NCI-H226 (cell line): ENCODE measurements around the gene GPC6.

Source experiments
- DNase-seq: peaks from one replicate; pipeline ENCODE4 v3.0.0-alpha.2; 2015

GPC6 gene

DNA sequence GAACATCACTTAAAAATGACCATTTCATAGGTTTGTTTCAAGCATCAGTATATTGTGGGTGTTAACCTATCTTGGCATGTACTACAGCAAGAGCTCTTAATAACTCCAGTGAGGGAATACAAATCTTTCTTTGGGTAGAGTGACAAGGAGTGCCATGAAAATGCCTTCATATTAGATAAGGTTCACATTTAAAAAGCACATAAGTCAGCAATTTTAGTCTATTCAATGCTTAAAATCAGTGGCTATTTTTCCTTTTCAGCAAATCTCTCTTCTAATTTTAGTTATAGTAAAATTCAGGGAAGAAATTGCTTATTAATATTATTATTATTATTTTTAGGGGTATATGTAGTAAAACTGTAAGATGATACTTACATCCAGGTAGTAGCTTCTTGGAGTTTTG is 291.1 kb downstream of the GPC6 start:
- DNase-seq = no peak

DNA sequence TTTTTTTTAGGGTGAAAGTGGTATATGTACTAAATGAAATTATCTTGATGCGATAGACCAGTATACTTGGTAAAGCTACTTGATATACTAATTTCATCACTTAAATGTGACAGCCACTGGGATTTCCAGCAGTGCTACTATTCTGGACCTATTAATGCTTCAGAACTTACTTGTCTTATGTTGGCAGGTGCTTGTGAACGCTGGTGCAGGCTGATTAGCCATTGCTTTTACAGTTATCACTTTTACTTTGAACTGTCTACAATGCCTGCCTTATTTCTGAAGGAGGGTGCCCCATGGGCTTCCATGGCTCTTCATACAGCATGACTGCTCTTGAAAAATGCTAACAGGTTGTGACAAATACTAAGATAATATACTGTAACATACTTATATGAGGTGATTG is 294.7 kb downstream of the GPC6 start:
- no peak for DNase-seq

DNA sequence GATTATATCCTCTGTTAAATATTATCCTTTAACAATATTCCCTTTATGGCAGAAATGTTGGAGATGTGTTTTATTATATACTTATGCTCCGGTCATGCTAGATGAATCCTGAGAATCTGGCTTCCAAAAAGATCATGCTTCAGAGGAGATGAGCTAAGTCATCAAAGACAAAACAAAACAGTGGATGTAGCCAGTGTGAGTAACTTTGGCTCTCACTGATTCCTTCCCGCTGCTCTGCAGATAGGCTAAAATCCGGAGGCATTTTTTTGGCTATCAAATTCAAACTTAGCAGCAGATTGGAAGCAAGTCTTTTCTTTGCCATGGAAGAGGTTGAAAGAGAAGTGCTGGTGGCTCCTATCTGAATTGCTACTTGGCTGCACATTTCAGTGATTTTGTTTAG is 295.9 kb downstream of the GPC6 start:
- DNase-seq = no peak

DNA sequence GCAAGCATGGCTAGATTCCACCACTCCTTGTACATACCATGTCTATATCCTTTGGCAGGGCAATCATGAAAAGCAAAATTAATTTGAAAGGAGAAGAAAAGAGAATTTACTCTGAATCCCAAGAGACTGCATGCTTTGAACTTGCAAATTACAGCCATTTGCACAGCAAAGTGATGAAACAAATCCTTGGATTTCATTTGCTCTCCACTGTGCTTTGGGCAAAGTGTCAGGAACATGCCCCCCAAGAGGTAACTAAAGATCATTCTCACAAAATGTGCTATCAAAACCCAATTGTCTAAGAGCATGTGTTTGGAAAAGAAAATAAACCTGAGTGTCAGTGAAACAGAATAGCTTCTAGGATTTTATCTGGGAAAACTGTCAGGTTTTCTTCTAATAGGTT is 298.5 kb downstream of the GPC6 start:
- no peak for DNase-seq

DNA sequence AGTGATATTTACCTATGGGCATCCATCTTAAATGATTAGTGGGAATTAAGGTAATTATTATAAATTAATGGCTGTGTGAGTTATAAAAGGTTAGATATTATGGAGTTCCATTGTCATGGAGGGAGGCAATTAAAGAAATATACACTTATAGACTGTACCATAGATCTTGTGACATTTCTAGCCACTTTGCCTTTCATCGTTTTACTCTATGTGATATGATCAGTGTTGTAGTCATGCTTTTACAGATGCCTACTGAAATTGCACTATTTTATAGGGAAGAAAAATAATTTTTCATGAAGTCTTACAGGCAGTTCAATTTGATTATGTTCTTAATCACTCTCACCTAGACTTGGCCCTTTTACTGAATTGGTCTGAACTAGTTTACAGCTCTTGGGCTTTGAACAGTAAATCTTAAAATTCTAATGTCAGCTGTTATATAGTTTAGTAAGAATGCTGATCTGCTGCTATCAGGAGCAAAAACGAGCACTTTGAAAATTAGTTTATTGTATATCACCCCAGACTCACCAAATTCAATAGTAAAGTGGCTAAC is 301.2 kb downstream of the GPC6 start:
- no peak for DNase-seq

DNA sequence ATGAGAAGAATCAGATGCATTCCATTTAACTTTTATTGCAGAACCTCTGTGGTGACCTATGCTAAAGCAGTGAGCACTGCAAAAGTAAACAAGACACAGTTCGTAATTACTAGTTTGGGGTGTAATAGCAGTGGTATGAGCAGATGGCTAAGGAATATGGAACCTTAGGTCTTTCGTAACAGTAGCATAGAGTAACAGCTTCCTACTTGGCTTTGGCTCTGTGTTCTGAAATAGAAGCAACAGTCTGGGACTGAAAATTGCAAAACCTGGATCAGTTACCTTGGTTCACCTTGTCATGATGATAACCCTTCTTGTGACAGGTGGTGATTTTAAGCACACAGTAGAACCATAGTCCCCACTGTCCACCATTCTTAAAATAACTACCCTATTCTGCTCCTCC is 303.4 kb downstream of the GPC6 start:
- no peak for DNase-seq

DNA sequence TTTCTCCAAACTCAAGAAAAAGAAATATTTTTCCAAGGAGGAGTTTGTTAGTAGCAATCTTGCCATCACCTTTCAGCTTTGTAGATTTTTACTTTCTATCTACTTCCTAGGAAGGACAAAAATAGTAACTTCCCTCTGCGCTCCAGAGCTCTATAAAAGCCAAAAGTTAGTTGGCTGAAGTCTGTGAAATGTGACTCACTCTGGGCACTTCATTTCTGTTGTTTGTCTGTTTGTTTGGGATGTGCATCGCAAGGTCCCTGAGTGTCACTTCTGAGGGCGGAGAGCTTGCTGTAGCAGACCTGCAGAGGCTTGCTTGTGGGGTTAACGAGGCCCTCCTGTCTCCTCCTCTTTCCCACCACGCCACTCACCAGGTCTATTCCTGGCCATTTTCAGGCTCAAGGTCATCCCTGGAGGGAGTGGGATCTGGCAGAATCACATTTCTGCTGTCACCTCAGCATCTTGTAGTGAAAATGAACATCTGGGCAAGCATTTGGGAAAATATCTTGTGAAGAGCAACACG is 307.6 kb downstream of the GPC6 start:
- no peak for DNase-seq

DNA sequence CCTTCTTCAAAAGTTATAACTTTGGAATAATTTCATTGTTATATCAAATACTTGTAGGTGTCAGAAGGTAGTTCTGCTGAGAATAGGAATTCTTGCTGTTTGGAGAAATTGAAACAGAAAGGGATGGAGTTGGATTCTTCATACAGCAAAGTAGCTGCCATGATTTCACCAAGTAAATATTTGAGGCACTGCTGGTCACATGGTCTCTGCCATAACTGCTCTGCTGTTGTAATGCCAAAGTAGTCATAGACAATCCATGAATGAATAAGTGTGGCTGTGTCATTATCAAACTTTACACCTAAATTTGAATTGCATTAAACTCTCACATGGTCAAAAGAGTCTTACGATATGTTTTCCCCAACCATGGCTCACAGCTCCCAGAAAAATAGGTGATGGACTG is 308.6 kb downstream of the GPC6 start:
- peak; percentile 58 for DNase-seq

DNA sequence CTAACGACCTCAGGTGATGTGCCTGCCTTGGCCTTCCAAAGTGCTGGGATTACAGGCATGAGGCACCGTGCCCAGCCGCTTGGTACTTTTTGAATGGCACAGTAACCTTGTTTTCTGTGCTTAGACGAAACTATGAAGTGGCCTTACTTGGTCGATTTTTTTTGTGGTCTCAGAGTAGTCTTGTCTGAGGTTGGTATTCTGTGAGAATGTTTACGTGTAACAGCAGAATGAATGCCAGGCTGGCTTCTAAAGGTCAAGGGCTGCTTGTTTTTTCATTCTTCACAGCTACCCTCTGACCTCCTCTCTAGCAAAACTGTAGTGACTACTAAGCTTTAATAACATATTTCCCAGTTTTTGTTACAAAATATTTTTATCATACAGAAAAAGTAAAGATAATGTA is 313.3 kb downstream of the GPC6 start:
- DNase-seq = no peak

DNA sequence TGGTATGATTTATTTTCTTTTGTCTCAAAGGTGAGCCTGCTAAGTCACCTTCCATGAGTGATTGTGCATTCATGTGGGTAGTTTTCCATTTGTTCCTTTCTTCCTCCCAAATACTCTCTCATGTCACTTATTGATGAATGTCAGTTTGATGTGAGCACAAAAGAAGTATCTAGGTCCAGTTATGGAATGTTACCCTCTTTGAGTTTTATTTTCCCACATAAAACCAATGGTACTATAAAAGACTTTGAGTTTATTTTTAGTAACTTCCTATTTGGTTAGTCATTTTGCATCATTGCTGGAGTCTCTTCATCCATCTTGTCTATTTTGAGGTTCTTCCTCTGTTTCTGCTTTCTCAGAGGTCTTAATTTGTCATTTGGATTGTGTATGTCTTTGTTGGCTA is 321.3 kb downstream of the GPC6 start:
- DNase-seq = no peak

DNA sequence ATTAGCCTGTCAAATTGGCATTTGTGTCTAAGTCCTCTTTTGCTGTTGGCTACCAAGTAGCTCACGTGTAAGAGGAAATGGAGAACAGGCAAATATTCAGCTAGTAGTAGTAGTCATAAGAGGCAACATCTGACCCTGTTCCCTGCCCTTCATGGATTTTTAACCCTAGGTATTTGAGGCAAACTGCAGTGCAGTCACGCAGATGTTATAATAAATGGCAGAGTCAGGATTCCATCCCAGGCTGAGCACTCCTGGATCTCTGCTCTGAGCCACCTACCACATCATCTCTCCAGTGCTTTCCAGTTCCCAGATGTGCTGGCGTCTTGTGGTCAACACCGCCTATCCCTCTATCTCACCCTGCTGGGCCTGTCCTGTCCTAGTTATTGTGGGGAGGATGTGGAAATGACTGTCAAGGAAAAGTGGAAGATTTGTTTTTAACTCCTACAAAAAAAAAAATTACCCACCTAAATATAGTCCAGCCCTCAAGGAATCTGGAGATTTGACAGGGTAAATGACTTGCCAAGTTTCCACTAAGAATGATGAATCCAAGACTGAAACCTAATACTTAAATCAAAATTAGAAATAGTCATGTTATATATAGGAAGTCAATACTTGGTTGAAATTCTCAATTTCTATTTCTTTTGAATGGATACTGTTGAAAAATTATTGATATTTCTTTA is 322.9 kb downstream of the GPC6 start:
- no peak for DNase-seq

DNA sequence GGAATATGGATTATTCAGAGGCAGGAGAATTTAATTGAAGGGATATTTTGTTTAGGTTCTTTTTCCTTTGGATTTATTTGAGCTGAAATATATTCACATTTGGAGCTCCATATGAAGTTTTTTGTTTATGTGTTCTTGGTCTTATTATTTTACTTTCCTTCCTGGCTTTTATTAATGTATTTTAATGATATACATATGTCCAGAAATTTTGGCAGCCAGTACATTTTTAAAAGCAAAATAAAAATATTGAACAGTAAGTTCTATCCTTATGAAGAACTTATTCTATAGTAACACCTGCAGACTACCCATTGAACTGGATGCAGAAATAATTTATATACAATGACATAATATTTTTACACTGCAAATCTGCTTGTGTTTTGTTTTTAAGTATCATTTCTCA is 323.6 kb downstream of the GPC6 start:
- no peak for DNase-seq

DNA sequence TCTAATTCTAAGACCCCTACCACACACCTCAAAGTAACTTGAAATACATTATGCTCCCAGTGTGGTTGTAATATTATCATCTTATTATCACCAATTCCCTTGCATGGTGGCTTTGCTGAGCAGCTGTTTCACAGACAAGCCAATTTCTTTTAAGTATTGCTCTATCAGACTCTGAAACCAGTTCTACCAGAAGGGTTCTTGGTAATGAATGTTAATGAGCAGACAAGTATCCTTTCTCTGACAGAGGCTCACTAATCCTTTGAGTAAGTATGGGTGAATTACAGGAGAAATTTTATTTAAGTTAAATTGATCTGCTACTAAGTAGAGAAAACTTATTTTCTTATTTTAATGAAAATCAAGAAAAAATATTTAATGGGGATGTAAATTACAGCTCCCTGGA is 326.0 kb downstream of the GPC6 start:
- no peak for DNase-seq

DNA sequence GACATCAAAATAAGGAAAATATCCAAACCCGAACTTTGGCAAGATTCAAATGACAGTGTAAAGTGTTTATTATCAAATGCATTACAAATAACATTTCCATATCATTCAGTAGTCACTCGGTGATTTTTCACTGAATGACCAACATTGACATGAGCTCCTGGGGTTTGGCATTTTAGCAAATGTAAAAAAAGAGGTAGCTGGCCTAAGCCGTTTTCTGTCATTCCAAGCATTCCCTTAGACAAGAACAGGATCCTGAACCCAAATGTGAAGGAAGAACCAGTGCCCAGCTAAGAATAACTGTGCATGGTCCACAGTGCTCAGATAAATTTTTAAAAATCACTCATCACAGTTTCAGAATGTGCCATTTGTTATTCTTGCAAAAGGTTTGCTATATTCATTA is 327.9 kb downstream of the GPC6 start:
- DNase-seq = no peak

DNA sequence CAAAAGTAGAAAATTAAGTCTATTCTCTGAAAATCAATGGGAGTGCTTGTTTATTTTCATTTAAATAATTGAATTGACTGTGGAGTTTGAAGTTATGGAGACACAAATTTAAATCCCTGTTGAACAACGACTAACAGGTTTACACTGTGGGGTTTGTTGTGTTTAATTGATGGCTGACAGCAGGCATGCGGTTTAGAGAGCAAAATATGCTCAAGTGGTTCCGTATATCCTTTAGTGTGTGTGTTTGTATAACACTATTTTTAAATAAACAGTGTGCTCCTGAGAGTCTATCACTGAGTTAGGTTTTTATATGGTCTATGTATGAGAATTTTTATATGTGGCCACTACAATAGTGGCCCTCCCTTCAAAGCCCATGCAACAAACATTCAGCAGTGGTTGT is 332.0 kb downstream of the GPC6 start:
- no peak for DNase-seq

DNA sequence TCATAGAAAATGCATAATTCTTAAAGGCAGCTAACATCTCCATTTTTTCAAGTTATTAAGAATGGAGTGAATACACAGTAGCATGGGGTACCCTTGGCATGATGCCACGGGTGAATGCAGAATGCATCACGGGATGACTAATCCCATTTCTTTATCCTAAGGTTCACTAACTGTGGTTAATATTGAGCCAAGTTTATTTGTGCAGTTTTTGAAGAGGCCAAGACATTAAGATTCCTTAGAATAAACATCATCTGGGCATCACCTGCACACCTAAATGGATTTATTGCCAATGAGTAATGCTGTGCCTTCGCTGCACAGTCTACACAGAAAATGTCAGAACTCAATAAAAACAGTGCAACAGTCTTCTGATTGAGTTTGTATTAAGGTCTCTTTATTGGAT is 333.1 kb downstream of the GPC6 start:
- peak; percentile 92 for DNase-seq

DNA sequence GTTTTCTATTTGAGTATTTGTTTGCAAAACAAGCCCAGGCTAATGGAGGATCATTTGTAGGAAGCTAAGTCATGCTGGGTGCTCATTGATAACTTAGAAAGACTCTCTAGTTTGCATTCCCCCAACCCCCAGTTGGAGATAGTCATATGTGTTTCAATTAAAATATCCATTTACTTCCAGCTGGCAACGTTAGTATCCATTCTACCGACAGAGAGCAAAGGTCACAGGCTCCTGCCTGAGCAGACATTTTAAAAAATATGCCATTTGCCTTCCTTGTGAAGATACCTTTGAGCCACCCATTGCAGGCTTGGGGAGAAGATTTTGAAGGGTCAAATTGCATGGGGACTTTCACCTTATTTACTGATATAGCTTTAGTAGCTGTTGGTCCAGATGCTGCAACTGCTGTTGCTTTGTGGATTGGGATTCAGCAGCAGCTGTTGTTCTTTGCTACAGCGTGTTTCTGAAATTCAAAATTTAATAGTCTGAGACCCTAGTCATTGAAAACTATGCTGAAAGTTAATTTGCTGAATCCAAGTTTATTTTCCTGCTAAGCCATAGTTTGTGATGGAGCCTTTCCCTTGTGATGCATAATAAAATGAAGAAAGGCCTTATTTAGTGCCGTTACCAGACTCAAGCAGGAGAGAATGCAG is 335.1 kb downstream of the GPC6 start:
- DNase-seq = no peak

DNA sequence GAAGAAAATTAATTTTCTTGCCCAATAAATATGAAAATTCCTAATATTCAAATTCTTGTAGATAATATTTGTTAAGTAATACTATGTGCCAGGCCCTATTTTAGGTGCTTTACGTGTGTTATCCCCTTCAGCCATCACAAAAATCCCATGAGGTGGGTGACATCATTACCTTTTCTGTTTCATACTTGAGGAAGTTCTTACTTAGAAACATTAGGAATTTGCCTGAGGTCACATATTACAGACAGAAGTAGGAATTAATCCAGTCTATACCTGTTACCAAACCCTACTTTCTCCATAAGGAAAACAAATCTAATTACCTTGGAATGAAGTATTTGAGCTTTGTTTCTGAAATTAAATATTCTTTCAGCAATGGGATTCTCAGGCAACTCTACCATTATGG is 336.1 kb downstream of the GPC6 start:
- DNase-seq = no peak

DNA sequence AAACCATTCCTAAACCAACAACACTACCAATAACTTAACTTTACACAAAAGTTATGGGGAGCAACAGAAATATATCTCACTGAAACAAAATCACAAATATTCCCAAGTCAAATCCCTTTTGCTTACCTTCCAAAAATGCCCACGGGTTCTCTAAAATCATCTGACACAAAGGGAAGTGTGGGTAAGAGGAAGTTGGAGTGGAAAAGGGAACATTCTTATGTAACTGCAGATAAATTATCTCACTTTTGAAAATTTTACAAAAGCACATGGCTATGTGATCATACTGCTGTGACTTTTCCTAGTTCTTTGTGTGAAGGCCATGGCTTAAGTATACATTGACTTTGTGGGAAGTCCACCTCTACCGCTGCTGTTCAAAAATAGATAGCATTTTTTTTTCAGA is 350.5 kb downstream of the GPC6 start:
- DNase-seq = no peak

DNA sequence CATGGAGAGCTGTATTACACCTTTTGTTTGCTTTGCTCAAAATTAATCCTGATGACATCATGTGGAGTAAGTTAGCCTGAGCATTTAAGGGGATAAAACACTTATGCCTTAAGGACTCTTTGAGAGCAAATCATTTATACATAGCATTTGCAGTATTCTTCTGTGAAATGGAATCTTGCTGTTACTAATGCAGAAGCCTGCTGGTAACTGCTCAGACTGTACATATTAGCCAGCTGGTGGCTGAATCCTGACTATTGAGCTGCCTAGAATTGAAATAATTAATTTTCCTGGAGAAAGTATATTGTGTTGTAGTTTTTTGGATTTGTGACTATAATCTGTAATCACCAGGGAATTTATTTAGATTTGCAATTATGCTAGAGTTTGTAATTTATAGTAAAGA is 363.2 kb downstream of the GPC6 start:
- no peak for DNase-seq

DNA sequence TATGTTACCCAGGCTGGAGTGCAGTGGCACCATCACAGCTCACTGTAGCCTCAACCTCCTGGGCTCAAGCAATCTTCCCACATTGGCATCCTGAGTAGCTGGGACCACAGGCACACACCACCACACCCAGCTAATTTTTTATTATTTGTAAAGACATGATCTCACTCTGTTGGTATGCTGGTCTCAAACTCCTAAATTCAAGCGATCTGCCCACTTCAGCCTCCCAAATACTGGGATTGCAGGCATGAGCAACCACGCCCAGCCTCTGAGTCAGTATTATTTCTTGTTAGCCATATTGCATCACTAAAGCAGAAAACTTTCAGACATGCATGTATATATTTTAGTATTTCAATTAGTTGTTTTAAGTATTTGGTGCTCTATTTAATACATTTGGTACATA is 376.4 kb downstream of the GPC6 start:
- DNase-seq = peak; percentile 95

DNA sequence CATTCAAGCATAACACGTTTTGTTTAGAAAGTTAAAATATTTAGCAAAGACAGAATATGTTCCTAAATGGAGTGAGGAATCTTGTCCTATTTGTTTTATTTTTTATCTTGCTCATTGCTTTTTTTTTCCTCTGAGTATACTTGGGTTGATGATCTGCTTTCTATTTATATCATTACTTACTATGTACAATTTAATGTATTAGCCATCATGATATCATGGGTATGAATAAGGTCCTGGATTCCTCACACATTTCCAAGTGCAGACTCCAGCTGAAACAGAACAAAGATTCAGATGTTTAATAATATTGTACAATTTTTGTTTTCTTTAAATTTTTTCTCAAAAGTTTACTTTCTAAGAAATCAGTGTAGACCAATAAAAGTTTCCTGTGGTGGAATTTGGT is 388.2 kb downstream of the GPC6 start:
- no peak for DNase-seq

DNA sequence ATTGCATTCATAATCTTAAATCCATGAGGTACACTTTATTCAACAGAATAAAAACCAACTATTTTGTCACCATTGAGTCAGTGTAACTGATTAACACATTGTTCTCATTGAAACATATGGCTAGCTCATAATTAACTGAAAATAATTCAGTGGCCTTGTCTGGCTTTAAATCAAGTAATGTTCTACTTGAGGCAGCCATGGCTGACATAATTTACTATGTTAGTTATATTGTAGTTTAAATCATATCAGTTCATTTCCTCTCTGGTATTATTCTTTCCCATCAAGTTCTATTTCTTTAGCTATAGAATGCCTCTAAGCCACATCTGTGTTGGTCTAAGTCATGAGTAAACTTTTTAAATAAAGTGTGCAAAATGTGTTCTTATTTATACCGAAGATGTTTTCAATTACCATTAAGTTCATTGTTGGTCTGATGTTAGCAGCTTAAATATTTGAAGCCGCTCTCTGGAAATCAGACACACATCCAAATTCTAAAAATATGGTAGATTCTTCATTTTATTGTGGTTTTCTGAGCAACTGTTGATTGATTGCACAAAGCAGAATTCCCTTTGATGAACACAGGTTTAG is 393.7 kb downstream of the GPC6 start:
- DNase-seq = no peak

DNA sequence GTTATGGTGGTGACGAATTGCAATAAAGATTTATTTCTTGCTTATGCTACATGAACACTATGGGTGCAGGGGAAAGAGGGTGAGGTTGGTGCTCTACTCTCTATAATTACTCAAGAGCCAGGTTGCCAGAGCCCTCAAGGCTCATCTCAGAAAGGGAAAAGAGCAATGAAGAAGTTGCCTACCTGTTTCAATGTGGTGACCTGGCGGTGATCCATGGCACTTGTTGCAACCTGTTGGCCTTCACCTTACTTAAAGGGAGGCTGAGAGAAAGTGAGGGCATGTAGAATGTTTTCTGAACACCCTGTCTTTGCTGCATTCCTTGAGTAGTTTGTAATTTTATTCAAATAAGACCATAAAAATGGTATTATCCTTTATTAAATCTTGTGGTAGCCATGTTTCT is 394.4 kb downstream of the GPC6 start:
- DNase-seq = no peak
